Stimulated activated CD8-positive, alpha-beta memory T cell treated with anti-CD3 and anti-CD28 coated beads, Interleukin-7, amount 100 ng/mL, for 1 hour (primary cell): Measurements from ENCODE around the gene ECSCR.
"Not testable (repeated sequence)": the region's sequence is repeated elsewhere in the genome, so short reads cannot be mapped to it uniquely, and the experiment has no call there.

ENCODE experiments used
- DNase-seq, 2 donors: peaks; one replicate each; pipeline ENCODE4 v3.0.0-alpha.2; 2020; ENCODE audit warnings: low read depth in 2 of 2

ECSCR gene, protein sequence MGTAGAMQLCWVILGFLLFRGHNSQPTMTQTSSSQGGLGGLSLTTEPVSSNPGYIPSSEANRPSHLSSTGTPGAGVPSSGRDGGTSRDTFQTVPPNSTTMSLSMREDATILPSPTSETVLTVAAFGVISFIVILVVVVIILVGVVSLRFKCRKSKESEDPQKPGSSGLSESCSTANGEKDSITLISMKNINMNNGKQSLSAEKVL

DNA sequence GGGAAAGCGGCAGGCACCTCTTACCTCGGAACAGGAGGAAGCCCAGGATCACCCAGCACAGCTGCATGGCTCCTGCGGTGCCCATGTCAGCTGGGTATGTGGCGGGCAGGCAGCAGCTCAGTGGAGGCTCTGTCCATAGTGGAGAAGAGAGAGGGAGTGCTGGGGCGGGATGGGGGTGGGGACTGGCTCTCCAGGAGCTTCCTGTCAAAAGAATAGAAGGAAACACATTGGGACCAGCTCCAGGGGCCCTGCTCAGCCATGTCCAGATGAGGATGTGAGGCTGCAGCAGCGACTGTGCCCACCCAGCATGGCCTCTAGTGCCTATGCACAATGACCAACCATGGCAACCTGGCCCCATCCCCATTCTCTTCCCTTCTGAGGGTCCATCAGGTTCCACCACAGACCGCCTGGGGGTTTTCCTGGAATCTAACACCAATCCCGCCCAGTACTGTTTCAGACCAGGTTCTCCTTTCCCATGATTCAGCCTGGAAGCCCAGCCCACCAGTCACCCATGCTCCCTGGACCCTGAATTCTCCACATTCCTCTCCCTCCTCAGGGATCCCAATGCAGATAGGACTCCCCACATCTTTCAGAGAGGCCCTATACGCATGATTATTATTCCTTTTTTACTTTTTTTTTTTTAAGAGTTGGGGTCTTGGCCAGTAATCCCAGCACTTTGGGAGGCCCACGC lies at the start of gene ECSCR:
TSS of gene ECSCR (minus strand) at position 158 of the 691 bp plus-strand sequence. CDS start at position 85, 73 bp downstream.
- no peak for DNase-seq

DNA sequence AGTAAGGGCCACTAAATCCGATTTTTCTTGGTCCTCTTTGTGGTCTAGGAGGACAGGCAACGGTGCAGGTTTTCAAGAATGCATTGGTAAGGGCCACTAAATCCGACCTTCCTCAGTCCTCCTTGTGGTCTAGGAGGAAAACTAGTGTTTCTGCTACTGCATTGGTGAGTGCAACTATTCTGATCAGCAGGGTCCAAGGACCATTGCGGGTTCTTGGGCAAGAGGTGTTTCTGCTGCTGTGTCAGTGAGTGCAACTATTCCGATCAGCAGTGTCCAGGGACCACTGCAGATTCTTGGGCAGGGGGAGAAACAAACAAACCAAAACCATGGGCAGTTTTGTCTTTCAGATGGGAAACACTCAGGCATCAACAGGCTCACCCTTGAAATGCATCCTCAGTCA lies 42.2 kb upstream of the ECSCR start:
- DNase-seq = not testable (repeated sequence)

DNA sequence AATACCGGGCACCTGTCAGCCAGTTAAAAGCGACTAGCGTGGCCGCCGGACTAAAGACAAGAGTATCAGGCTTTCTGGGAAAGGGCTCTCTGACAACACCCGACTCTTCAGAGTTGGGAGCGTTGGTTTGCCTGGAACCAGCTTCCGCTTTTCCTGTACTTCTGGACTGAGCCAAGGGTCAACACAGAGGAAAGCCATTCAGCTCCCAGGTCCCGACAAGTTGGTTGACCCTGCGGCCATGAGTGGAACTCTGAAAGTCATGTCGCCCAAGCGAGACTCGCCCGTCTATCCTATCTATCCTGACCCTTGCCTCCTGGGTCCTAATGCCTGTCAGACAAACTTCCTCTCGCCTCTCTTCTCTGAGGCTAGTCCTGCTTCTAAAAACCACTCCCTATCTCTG lies 41.3 kb upstream of the ECSCR start:
- not testable (repeated sequence) for DNase-seq

DNA sequence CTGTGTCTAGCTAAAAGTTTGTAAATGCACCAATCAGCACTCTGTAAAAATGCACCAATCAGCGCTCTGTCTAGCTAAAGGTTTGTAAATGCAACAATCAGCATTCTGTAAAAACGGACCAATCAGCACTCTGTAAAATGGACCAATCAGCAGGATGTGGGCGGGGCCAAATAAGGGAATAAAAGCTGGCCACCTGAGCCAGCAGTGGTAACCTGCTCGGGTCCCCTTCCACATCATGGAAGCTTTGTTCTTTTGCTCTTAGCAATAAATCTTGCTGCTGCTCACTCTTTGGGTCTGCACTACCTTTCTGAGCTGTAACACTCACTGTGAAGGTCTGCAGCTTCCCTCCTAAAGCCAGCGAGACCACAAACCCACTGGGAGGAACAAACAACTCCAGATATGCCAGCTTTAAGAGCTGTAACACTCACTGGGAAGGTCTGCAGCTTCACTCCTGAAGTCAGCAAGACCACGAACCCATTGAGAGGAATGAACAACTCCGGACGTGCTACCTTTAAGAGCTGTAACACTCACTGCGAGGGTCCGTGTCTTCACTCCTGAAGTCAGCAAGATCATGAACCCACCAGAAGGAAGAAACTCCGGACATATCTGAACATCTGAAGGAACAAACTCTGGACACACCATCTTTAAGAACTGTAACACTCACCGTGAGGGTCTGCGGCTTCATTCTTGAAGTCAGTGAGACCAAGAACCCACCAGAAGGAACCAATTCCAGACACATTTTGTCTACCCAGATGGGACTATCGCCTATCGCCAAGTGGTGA lies 40.7 kb upstream of the ECSCR start:
- not testable (repeated sequence) for DNase-seq

DNA sequence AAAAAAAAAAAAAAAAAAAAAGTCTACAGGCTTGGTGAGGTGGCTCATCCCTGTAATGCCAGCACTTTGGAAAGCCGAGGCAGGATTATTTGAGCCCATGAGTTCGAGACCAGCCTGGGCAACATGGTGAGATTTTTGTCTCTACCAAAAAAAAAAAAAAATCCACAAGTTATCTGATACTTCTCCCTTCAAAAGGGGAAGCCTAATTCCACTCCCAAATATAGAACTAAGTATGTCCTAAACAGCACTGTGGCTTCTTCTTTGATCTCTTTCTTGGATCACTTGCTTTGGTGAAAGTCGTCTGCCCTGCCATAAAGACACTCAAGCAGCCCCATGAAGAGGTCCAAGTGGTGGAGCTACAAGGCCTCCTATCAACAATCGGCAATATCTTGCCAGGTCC lies 38.8 kb upstream of the ECSCR start:
- DNase-seq = no peak

DNA sequence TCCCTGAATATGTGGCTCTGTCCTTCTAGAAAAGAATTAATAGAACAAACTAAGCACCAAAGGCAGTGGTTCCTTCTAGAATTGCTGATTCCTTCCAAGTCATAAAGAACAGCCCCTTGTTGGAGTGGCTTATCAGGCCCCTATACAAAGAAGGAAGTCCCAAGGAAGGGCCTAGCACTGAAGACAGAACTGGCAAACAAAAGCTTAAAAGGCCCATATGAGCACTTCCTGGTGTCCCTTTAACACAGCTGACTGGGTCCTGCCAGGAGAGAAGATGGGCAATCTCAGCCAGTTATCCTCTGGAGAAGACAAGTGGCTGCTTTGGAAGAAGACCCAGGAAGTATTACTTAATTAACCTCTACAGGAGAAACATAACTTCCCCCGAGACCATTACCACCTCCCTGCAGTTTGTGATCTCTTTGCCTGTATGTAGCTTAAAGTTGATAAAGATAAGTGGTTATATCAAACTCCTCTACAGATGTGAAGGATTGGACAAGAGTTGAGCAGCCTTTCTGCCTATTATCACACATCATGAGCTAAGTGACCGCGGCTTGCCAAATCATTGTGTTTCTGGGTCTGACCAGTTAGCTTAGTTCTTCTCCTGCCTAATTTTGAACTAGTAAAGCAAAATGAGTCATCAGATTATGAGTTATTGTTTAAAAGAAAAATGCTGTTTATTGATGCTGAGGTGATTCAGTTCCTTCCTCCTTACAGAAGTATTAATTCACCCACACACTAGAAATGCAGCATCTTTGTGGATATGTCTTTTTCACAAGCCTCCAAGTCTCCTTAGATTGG lies 33.3 kb upstream of the ECSCR start:
- no peak for DNase-seq

DNA sequence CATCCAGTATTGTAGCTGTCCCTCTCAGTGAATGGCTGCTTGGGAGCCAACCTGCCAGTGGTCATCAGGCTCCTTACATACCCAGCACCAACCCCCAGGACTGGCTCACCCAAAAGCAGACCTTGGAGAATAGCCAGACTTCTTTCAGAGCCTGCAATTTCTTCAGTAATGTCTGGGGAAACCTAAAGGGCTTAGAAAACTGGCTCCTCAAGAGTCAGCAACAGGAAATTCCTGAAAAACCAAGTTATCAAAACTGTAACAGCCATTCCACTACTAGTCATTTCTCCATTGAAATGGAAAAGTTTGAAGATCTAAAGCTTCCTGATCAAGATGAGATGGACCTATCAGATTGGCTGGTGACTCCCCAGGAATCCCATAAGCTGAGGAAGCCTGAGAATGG lies 32.3 kb upstream of the ECSCR start:
- DNase-seq = no peak

DNA sequence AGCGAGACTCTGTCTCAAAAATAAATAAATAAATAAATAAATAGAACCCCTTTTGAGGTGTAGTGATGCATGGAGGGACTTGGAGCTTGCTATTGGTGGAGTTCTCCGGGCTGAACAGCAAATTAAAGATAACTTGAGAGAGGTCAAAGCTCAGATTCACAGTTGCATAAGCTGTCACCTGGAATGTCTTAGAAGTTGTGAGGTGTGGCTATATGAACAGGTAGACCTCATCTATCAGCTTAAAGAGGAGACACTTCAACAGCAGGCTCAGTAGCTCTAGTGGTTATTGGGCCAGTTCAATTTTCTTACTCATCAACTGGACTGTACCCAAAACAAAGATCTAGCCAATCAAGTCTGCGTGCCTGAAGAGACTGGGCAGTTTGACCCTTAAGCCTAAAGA lies 31.7 kb upstream of the ECSCR start:
- DNase-seq = no peak

DNA sequence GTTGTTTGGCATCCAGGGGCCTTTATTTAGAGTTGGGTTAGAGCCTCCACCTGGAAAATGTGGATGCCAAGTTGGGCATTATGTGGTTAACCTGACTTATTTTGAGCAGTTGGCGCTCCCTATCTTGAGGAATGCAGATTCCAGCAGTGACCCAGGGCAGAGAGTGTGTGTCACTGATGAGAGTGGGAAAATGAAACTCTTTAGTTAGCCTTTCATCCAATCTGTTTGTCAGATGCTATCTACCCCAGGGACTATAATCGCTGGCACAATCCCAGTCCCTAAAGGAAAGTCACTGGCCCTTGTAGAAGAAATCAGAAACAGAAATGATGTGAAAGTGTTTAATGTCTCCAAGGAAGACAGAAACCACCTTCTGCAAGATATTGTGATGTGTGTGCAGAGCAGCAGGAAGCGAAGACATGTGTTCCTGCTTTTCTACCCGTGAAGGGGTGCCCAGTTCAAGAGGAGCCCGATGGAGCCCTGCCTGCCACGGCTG lies 30.2 kb upstream of the ECSCR start:
- no peak for DNase-seq

DNA sequence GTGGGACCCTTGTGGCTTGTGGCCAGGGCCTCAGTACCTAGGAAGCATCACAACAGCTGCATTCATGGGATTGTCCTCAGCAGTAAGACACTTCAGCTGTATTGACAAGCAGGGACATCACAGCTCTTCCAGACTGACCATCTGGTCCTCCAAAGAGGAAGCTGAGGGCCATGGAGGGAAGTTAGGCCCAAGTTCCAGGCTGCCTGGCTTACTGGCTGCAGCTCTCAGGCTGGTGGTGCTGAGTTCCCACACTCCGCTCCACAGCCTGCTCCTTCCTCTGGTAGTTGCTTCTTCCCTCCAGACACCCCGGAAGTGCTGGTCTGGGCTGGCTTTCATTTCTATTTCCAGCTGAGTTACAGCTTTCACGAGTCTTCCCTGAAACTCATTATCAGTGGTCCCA lies 25.7 kb upstream of the ECSCR start:
- no peak for DNase-seq

DNA sequence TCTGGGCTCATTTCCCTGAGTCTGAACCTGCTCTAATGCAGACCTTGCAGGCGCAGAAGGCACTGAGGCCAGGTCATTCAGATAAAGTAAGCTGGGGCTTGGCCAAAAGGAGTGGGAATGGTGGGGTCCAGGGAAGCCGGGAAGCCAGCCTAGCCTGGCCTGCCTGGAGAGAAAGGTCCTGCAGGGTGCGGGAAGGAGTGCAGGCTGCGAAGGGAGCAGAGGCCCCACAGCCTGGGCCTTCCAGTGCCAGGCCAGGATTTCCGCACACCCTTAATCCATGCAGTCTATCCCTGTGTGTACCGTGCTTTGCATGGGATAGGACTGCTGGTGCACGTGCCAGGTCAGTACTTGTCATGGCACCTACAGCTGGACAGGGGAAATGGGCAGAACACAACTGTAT lies 23.7 kb upstream of the ECSCR start:
- no peak for DNase-seq

DNA sequence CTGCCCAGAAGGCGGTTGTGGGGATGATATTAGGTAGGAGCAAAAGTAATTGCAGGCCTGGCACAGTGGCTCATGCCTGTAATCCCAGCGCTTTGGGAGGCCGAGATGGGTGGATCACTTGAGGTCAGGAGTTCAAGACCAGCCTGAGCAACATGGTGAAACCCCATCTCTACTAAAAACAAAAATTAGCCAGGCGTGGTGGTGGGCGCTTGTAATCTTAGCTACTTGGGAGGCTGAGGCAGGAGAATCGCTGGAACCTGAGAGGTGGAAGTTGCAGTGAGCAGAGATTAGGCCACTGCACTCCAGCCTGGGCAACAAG lies 20.3 kb upstream of the ECSCR start:
- not testable (repeated sequence) for DNase-seq

DNA sequence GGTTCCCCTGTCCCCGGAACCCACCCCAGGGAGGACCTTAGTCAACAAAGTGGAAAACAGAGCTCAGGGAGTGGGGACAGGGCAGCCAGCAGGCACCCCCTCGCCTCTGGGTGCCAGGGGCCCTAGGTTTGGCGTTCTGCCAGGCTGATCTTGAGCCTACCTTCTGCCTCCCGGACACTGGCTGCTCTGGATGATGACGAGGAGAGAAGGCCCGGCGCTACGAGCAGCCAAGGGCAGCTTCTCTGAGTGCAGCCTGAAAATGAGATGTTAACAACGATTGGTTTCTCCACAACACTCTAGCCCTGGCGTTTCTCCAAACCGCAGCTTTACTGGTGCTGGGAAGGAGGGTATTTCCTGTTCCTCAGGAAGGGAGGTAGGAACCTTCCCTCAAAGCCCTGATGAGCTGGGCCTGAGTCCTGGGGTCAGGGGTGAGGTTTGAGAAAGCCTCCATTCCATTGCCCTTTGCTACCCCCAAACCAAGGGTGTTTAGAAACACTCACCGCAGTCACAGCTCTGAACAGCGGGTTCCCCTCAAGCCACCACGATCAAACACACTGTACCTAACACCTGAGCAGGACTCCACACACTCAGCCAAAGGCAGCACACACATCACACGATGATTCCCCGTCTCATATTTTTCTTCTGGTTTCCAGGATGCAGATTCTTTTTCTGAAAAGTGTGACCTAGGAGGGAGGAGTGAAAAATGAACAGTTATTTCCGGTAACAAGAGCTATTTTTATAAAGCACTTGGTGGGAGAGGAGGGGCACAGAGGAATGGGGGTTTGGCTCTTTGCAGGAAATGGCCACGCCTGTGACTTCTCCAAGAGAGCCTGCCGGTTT lies 19.7 kb upstream of the ECSCR start, which contains the start of gene STING1:
TSS of gene STING1 (minus strand) at position 709 of the 840 bp plus-strand sequence. CDS start 1,054 bp downstream, outside the sequence.
- peak in 1 of 2 donors; percentile 37 for DNase-seq

DNA sequence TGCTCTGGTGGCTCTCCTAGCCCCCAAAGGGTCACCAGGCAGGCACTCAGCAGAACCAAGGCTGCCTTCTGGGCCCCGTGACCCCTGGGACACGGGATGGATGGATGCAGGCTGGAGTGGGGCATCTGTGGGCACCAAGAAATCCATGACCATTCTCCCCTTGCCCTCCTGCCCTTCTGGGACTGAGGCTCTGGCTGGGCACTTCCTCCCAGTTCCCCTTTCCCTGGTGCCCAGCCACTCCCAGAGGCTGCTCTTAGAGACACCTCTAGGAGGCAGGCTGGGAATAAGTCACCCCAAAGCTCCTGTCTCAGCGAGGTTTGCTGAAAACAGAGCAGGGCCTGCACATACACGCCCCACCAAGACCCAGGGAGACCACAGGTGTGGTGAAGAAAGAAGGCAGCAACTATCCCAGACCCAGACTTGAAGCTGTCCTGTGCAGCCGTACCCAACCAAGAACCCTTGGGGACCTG lies 19.1 kb upstream of the ECSCR start:
- DNase-seq = no peak

DNA sequence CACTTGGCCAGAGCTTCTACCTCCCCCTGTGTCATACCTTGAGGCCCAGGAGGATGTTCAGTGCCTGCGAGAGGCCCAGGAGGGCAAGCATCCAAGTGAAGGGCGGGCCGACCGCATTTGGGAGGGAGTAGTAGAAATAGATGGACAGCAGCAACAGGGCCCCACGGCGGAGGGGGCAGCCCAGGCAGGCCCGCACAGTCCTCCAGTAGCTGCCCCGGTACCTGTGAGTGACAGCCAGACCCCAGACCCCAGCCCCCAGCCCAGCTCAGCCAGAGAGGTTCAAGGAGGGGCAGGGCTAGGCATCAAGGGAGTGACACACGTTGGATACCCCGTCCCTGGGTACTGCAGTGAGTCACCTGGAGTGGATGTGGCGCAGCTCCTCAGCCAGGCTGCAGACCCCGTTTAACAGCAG lies 18.6 kb upstream of the ECSCR start:
- no peak for DNase-seq

DNA sequence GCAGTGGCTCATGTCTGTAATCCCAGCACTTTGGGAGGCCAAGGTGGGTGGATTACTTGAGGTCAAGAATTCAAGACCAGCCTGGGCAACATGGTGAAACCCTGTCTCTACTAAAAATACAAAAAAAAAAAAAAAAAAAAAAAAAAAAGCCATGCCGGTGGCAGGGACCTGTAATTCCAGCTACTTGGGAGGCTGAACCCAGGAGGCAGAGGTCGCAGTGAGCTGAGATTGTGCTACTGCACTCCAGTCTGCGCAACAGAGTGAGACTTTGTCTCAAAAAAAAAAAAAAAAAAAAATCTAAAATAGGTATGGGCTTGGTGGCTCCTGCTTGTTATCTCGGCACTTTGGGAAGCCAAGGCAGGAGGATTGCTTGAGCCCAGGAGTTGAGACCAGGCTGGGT lies 17.2 kb upstream of the ECSCR start:
- DNase-seq = not testable (repeated sequence)

DNA sequence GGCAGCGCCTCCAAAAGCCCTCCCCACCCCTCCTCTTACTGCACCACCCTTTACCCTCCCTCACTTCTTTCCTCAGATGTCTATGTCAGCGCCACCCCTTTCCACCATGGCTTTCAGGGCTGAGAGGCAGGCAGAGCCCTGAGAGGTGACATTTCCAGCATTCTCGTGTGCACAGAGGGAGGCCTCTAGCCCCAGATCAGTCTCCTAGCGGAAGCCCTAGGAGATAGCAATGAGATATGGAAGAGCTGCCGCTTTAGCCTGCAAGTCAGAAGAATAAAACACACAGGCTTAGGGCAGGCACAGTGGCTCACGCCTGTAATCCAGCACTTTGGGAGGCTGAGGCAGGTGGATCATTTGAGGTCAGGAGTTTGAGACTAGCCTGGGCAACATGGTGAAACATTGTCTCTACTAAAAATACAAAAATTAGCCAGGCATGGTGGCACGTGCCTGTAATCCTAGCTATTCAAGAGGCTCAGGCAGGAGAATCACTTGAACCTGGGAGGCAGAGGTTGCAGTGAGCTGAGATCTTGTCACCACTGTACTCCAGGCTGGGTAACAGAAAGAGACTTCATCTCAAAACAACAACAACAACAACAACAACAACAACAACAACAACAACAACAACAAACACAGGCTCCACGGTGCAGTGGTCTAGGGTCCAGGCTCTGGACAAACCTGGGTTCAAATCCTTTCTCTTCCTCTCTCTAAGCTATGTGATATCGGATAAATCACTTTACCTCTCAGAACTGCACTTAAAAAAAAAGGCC lies 16.3 kb upstream of the ECSCR start:
- DNase-seq = not testable (repeated sequence)

DNA sequence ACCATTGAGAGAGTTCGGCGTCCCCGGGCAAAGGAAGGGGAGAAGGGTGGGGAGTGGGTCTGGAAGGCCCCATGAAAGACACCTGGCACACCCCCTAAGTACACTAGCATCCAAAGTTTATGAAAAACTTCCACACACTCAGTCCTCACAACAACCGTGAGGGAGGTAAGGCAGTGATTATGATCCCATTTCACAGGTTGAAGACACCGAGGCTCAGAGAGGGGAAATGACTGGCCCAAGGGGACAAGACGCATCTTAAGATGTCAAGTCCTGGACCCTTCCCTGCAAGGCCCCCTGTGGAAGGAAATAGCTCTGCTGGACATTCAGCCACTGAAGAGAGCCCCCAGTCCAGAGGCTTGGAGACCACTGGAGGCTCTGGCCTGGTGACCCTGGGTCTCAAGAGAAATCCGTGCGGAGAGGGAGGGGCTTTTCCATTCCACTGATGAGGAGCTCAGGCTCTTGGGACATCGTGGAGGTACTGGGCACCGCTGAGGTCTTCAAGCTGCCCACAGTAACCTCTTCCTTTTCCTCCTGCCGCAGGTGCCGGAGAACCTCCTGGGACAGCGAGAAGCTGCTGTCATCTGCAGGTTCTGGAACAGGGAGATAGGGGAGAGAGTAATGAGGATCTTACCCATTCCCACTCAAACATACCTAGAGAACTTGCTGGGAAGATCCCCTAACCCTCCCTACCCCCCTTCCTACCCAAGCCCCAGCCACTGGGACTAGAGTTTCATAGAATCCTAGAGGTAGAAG lies 13.5 kb upstream of the ECSCR start:
- no peak for DNase-seq
